HepG2 (cell line): ENCODE data around the gene CCND1. TPM values are rescaled to one million over a fixed set of nuclear protein-coding genes. Genes with fewer than 3 reads are reported as not detected.

Source experiments
- ARID5B ChIP-seq: IDR thresholded peaks from 2 replicates; pipeline ENCODE4 v1.4.0; 2020; ENCODE audit warnings: mild to moderate bottlenecking, missing genetic modification reagents
- CTCF ChIP-seq: sonication (generic); formaldehyde crosslinking; IDR thresholded peaks from 2 replicates; pipeline ENCODE4 v1.5.0; 2020; ENCODE audit warnings: mild to moderate bottlenecking, missing genetic modification reagents, moderate library complexity
- DNMT1 ChIP-seq: sonication (generic); formaldehyde crosslinking; IDR thresholded peaks from 2 replicates; pipeline ENCODE4 v1.5.1; 2020; ENCODE audit warnings: mild to moderate bottlenecking, missing genetic modification reagents
- HMGXB4 ChIP-seq, 2 experiments: sonication (generic) in 1 of 2; formaldehyde crosslinking in 1 of 2; IDR thresholded peaks; 2 replicates each; pipeline versions ENCODE4 v1.4.0 to v1.6.1; 2018 to 2020; ENCODE audit warnings: missing genetic modification reagents in 2 of 2, borderline replicate concordance in 1 of 2, low read depth in 1 of 2, mild to moderate bottlenecking in 1 of 2, missing biosample characterization in 1 of 2
- MED8 ChIP-seq: sonication (generic); formaldehyde crosslinking; IDR thresholded peaks from 2 replicates; pipeline ENCODE4 v1.8.1; 2023; ENCODE audit warnings: mild to moderate bottlenecking, missing genetic modification reagents; ENCODE audit not compliant: insufficient replicate concordance
- RAD21 ChIP-seq: fragments of 450-650 bp; formaldehyde crosslinking; IDR thresholded peaks from 2 replicates; pipeline ENCODE4 v1.5.0; 2020; ENCODE audit warnings: mild to moderate bottlenecking
- REPIN1 ChIP-seq: sonication (generic); formaldehyde crosslinking; IDR thresholded peaks from 2 replicates; pipeline ENCODE4 v1.8.0; 2022; ENCODE audit warnings: missing genetic modification reagents, low read depth, mild to moderate bottlenecking, borderline replicate concordance
- SKI ChIP-seq: fragments of 450-650 bp; IDR thresholded peaks from one replicate; pipeline ENCODE4 v1.6.1; 2018; ENCODE audit warnings: mild to moderate bottlenecking; ENCODE audit not compliant: partially characterized antibody
- ZBTB7A ChIP-seq: sonication (generic); formaldehyde crosslinking; IDR thresholded peaks from 2 replicates; pipeline ENCODE4 v1.8.0; 2022; ENCODE audit warnings: mild to moderate bottlenecking, missing genetic modification reagents
- ZNF34 ChIP-seq: sonication (generic); formaldehyde crosslinking; IDR thresholded peaks from 2 replicates; pipeline ENCODE4 v1.4.0; 2020; ENCODE audit warnings: mild to moderate bottlenecking, missing genetic modification reagents, borderline replicate concordance
- ZNF563 ChIP-seq: sonication (generic); formaldehyde crosslinking; IDR thresholded peaks from 2 replicates; pipeline ENCODE4 v1.8.0; 2022; ENCODE audit warnings: mild to moderate bottlenecking, moderate library complexity, missing genetic modification reagents
- polyA plus RNA-seq, 8 experiments: library from polyadenylated mRNA; depleted of rRNA in 3 of 8; stranded (reverse) in 7 of 8; unstranded in 1 of 8; fragments of >200 nt; fragmentation: Illumina TruSeq in 4 of 8; extraction: Trizol in 4 of 8; gene quantifications; 2 replicates each; pipeline versions ENCODE4 v1.2.1 to v1.2.3, GENCODE V29; 2011 to 2016; ENCODE audit warnings: low read depth in 4 of 8, missing spikeins in 1 of 8, mixed read lengths in 1 of 8; ENCODE audit not compliant: insufficient read depth in 1 of 8
- total RNA-seq, 5 experiments: library from RNA; depleted of rRNA; stranded (reverse); fragments of >200 nt; fragmentation: Illumina TruSeq; extraction: Trizol; gene quantifications; 2 replicates each; pipeline ENCODE4 v1.2.3, GENCODE V29; 2016; ENCODE audit warnings: low read depth in 1 of 5
- TF ChIP-seq, protein P1 (sequence below): sonication (generic); formaldehyde crosslinking; IDR thresholded peaks from 2 replicates; pipeline ENCODE4 v1.4.0; 2020; ENCODE audit warnings: missing genetic modification reagents
- TF ChIP-seq, protein P2 (sequence below): sonication (generic); formaldehyde crosslinking; IDR thresholded peaks from 2 replicates; pipeline ENCODE4 v1.4.0; 2020; ENCODE audit warnings: mild to moderate bottlenecking, low read depth, missing genetic modification reagents
- TF ChIP-seq, protein P3 (sequence below): sonication (generic); formaldehyde crosslinking; IDR thresholded peaks from 2 replicates; pipeline ENCODE4 v1.5.0; 2020; ENCODE audit warnings: mild to moderate bottlenecking, missing genetic modification reagents

CCND1 gene
- total and polyA plus RNA-seq, 2 of the 13 experiments (the other 11 are each of a cell fraction or from before 2014, with no cell fraction given), result 107 to 136 TPM

DNA sequence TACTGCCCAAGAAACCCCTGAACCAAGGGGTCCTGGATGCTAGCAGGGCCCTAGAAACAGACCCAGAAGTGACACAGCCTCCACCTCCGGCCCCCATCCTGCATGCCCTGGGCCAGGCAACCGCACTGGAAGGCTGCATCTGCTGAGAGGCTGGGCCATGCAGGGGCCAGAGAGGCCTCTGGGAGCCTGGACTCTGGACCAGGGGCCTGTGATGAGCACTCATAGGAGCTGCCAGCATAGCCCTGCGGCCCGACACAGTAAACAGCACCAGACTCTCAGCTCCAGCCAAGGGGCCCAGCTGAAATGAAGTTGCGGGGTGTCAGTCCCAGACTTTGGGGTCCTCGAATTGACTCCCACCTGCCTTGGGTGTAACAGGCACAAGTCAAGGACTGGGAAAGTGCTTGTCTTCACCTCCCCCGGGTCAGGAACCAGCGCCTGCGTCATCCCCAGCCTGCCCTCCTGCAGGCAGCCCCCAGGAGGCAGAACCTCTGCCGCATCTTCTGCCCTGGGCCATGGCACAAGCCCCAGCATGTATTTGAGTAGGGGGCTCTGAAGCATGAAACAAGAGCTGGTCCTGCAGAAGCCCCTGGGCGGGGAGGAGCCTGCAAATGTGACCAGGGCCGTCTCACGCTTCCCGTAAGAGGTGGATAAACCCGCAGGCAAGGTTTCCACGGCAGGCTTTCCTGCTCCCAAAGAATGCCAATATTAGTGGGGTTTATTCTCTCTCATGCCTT is 25.2 kb upstream of the CCND1 start (continued):
- TF ChIP-seq HMGXB4 (CRISPR knock-in tag; IDR thresholded peaks at IDR 0.05; ENCODE audit: borderline replicate concordance in 1 of 2, low read depth in 1 of 2) (peak; percentile 30 to 57; a peak in 1 of 4 replicates), MED8 (CRISPR knock-in tag) (peak; percentile 50), CTCF (CRISPR knock-in tag) (peak; percentile 24), RAD21 (CRISPR knock-in tag) (0 out of 2 replicates have a peak, but pooled peaks have one; percentile 25), SKI (peak; percentile 16), REPIN1 (CRISPR knock-in tag) (peak; percentile 59; the same call in 1 of the 2 replicates), DNMT1 (CRISPR knock-in tag) (no peak), ZBTB7A (CRISPR knock-in tag) (peak; percentile 83; the same call in 1 of the 2 replicates), ZNF563 (CRISPR knock-in tag) (peak; percentile 53; the same call in 1 of the 2 replicates), ZNF34 (CRISPR knock-in tag) (0 out of 2 replicates have a peak, but pooled peaks have one; percentile 28), ARID5B (CRISPR knock-in tag) (peak; percentile 34; the same call in 1 of the 2 replicates)
- TF ChIP-seq, protein P1, sequence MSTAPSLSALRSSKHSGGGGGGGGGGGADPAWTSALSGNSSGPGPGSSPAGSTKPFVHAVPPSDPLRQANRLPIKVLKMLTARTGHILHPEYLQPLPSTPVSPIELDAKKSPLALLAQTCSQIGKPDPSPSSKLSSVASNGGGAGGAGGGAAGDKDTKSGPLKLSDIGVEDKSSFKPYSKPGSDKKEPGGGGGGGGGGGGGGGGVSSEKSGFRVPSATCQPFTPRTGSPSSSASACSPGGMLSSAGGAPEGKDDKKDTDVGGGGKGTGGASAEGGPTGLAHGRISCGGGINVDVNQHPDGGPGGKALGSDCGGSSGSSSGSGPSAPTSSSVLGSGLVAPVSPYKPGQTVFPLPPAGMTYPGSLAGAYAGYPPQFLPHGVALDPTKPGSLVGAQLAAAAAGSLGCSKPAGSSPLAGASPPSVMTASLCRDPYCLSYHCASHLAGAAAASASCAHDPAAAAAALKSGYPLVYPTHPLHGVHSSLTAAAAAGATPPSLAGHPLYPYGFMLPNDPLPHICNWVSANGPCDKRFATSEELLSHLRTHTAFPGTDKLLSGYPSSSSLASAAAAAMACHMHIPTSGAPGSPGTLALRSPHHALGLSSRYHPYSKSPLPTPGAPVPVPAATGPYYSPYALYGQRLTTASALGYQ (CRISPR knock-in tag), result no peak
- TF ChIP-seq, protein P2, sequence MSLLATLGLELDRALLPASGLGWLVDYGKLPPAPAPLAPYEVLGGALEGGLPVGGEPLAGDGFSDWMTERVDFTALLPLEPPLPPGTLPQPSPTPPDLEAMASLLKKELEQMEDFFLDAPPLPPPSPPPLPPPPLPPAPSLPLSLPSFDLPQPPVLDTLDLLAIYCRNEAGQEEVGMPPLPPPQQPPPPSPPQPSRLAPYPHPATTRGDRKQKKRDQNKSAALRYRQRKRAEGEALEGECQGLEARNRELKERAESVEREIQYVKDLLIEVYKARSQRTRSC (CRISPR knock-in tag), result no peak
- TF ChIP-seq, protein P3, sequence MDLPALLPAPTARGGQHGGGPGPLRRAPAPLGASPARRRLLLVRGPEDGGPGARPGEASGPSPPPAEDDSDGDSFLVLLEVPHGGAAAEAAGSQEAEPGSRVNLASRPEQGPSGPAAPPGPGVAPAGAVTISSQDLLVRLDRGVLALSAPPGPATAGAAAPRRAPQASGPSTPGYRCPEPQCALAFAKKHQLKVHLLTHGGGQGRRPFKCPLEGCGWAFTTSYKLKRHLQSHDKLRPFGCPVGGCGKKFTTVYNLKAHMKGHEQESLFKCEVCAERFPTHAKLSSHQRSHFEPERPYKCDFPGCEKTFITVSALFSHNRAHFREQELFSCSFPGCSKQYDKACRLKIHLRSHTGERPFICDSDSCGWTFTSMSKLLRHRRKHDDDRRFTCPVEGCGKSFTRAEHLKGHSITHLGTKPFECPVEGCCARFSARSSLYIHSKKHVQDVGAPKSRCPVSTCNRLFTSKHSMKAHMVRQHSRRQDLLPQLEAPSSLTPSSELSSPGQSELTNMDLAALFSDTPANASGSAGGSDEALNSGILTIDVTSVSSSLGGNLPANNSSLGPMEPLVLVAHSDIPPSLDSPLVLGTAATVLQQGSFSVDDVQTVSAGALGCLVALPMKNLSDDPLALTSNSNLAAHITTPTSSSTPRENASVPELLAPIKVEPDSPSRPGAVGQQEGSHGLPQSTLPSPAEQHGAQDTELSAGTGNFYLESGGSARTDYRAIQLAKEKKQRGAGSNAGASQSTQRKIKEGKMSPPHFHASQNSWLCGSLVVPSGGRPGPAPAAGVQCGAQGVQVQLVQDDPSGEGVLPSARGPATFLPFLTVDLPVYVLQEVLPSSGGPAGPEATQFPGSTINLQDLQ, result no peak; the same call in 1 of the 2 replicates
